LNCaP clone FGC (cell line): ENCODE results near the gene MED15.

Experiments used
- DNase-seq: peaks from one replicate; pipeline ENCODE4 v3.0.0-alpha.2; 2011; ENCODE audit warnings: low read depth
- H3K4me3 ChIP-seq: 2 replicates; pipeline ENCODE4 v1.5.1; 2011; ENCODE audit warnings: mild to moderate bottlenecking, low read depth, low read length, control low read depth
- CTCF ChIP-seq: IDR thresholded peaks from 2 replicates; pipeline ENCODE4 v1.5.1; 2012; ENCODE audit warnings: mild to moderate bottlenecking; ENCODE audit not compliant: control insufficient read depth, insufficient read depth; ENCODE audit errors: extremely low read depth

MED15 gene

GRCh38 chr22:20630873-20631617 lies 123.6 kb downstream of the MED15 start:
- TF ChIP-seq CTCF, result no peak
- no peak for DNase-seq
- H3K4me3 ChIP-seq, result no peak overlapping the region

GRCh38 chr22:20632082-20632481 lies 124.7 kb downstream of the MED15 start:
- H3K4me3 ChIP-seq, result no peak overlapping the region
- TF ChIP-seq CTCF, result no peak
- DNase-seq, result no peak

- no peak for TF ChIP-seq CTCF
- H3K4me3 ChIP-seq, result no peak overlapping the region
- no peak for DNase-seq
Measured at GRCh38 chr22:20632518-20632917, 125.1 kb downstream of the MED15 start.

- no peak overlapping the region for H3K4me3 ChIP-seq
- DNase-seq, result no peak
- no peak for TF ChIP-seq CTCF
Measured at GRCh38 chr22:20634560-20635226, 127.3 kb downstream of the MED15 start.

- no peak overlapping the region for H3K4me3 ChIP-seq
- no peak for DNase-seq
- TF ChIP-seq CTCF, result no peak
Measured at GRCh38 chr22:20635227-20635591, 127.8 kb downstream of the MED15 start.

GRCh38 chr22:20636075-20636812 lies 128.8 kb downstream of the MED15 start:
- no peak overlapping the region for H3K4me3 ChIP-seq
- no peak for TF ChIP-seq CTCF
- DNase-seq, result no peak
